Heart left ventricle (tissue), 16 donors: Measurements from ENCODE around the gene APEH. TPM values are rescaled to one million over a fixed set of nuclear protein-coding genes. Genes with fewer than 3 reads are reported as not detected.

ENCODE experiments used
- ATAC-seq, 4 donors: fragments of 200-7000 bp; cut with Tn5 transposase; one replicate each; pipeline ENCODE4 v1.9.1; 2020 to 2022; ENCODE audit warnings: moderate library complexity in 4 of 4, mild to moderate bottlenecking in 3 of 4, moderate number of reproducible peaks in 1 of 4
- DNase-seq, 5 donors: peaks; one replicate each; pipeline ENCODE4 v3.0.0-alpha.2; 2020
- H3K27ac ChIP-seq, 12 donors: fragments of 200-600 bp; sonication (generic) in 4 of 12; one replicate each; pipeline versions ENCODE4 v1.5.0 to v1.8.0; 2016 to 2022; ENCODE audit warnings: mild to moderate bottlenecking in 2 of 12
- H3K27me3 ChIP-seq, 9 donors: fragments of 200-600 bp; sonication (generic) in 2 of 9; one replicate each; pipeline versions ENCODE4 v1.5.1 to v1.8.0; 2016 to 2022; ENCODE audit warnings: mild to moderate bottlenecking in 3 of 9
- H3K36me3 ChIP-seq, 9 donors: fragments of 200-600 bp; sonication (generic) in 2 of 9; one replicate each; pipeline versions ENCODE4 v1.5.0 to v1.8.0; 2018 to 2022; ENCODE audit warnings: mild to moderate bottlenecking in 2 of 9
- H3K4me1 ChIP-seq, 12 donors: fragments of 200-600 bp; sonication (generic) in 4 of 12; one replicate each; pipeline versions ENCODE4 v1.5.0 to v1.8.0; 2016 to 2022; ENCODE audit warnings: mild to moderate bottlenecking in 3 of 12
- H3K4me3 ChIP-seq, 12 donors: fragments of 200-600 bp; sonication (generic) in 4 of 12; one replicate each; pipeline versions ENCODE4 v1.5.0 to v1.8.0; 2017 to 2022; ENCODE audit warnings: mild to moderate bottlenecking in 9 of 12, moderate library complexity in 4 of 12
- H3K9me3 ChIP-seq, 12 donors: fragments of 200-600 bp; sonication (generic) in 4 of 12; one replicate each; pipeline versions ENCODE4 v1.5.0 to v1.8.0; 2016 to 2022; ENCODE audit warnings: mild to moderate bottlenecking in 1 of 12
- POLR2A ChIP-seq, 2 donors: fragments of 450-650 bp; IDR thresholded peaks; one replicate each; pipeline ENCODE4 v1.6.1; 2017; ENCODE audit warnings: antibody characterized with exemption in 2 of 2, mild to moderate bottlenecking in 2 of 2, moderate library complexity in 2 of 2
- WGBS, 4 donors: extraction: QIAGEN DNeasy Blood & Tissue Kit in 2 of 4; methylation state at CpG; one replicate each; pipeline versions ENCODE4 v1.1.5 to v1.1.7; 2013 to 2018; 5-methylcytosine and 5-hydroxymethylcytosine counted together
- intact Hi-C, 10 donors: fragments of 100-400 bp; cut with DNase I; formaldehyde crosslinking; loops; one replicate each; pipeline versions ENCODE4 v1.11.1 to v1.14.2; 2022
- polyA plus RNA-seq, 2 donors: library from polyadenylated mRNA; stranded (reverse); fragments of 200-250 nt; gene quantifications; one replicate each; pipeline ENCODE4 v1.2.3, GENCODE V29; 2013
- total RNA-seq, 9 donors: library from RNA; depleted of rRNA in 2 of 9; stranded (reverse); fragments of >200 nt in 2 of 9; fragmentation: NEBNext Ultra II Directional in 3 of 9; extraction: Animal tissue kit (Norgen Biotek cat#: 25700) in 3 of 9; gene quantifications; one replicate each; pipeline versions ENCODE4 v1.1.0 to v1.2.4, GENCODE V29; 2016 to 2023
- TF ChIP-seq, protein P1 (sequence below), 12 donors: fragments of 200-600 bp; sonication (generic) in 4 of 12; IDR thresholded peaks; one replicate each; pipeline versions ENCODE4 v1.5.0 to v1.8.0; 2018 to 2022; ENCODE audit warnings: antibody characterized with exemption in 12 of 12, mild to moderate bottlenecking in 5 of 12
- donor health status: ischemic (EF 13 %, LVEDD 7.1; RV severe dilation, severe dysfunction).
- donor health status: healthy with polysubstance abuse.
- donor health status: DM: no; HTN: yes; CAD: no.
- donor health status: DM: no; HTN: no; CAD: no.
- donor health status: ischemic (EF 25% LVEDD 6.9; RV normal size, moderate dysfunction).
- donor health status: ischemic (EF 25% LVEDD 5.7; RV mildly dilated, moderate dysfunction).
- donor health status: healthy.
- donor health status: DM: yes; HTN: yes; CAD: no.
- donor health status: ischemic (EF 35%, LVEDD 5.7; RV mildly dilated, moderate dysfunction).
- donor health status: nonischemic (EF 11% LVEDD 7.7; RV severe dilation, severe dysfunction).
- donor health status: DM: yes; HTN: yes; CAD: no.
- donor health status: PGD.
- donor health status: ischemic (EF 29% LVEDD 5.4; RV normal size, mild dysfunction).
- donor health status: nonischemic (EF 23%, LVEDD 6.1; RV moderate dilation, normal function).

The APEH gene
- total and polyA plus RNA-seq, 11 donors, result 18.3 to 136 (median 102) TPM

DNA sequence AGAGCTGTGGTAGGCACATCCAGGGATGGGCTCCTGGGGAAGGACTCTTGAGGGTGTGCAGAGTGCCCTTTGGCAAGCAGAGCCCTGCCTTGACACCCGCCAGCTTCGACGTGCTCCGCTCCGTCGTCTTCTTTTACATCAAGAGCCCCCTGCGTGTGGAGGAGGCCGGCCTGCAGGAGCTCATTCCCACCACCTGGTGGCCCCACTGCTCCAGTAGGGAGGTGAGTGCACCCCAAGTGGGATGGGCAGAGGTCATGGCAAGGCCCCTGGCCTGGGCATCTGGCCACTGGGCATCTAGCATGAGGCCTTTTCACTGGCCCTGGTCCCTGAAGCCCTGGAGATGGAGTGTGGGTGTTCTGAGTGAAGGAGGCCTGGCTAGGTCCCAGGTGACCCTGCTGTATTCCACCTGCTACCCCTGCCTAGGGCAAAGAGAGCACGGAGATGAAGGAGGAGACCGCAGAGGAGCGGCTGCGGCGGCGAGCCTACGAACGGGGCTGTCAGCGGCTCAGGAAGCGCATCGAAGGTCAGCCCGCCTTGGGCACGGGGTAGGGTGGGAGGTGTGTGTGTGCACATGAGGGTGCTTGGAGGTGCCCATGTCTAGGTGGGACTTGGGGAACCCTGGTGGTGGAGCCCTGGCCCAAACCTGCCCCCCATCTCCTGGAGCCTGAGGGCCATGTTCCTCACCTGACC, 27.4 kb downstream of the APEH start:
- no peak for ATAC-seq
- 82 to 96% (median 83%) methylated on average over 13 to 21 of the region's 21 CpGs for WGBS, 4 donors
- peaks cover 0 to 85% (median 53%) of the 10 kb centered on the region in 9 donors for H3K36me3 ChIP-seq

DNA sequence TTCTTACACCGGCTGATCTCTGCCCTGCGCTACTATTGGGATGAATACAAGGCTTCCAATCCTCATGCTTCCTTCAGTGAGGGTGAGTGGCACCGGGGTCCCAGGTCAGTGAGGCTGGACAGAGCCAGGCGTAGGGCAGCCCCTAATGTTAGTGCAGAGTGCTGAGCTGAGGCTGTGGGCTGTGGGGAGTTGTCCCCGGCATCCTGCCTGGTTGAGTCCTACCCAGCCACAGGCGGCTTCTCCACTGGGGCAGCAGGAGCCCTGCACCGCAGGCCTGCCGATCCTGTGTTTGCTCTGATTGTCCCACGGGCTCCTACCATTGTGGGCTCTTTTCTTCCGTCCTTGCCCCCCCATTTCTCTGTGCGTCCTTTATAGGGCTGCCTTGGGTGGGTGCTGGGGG, 28.5 kb downstream of the APEH start:
- 91 to 96% (median 94%) methylated on average over 8 to 11 of the region's 11 CpGs for WGBS, 4 donors
- intact Hi-C loops, result loop anchor here in 5 of 10 donors (2.0 to 10.0 kb wide), 8 partner anchors 135 to 212 kb away; partner anchors contain the start of gene MST1R (in 2 of the 5)
- Histone ChIP-seq H3K9me3 (no peaks in the 10 kb centered on the region), H3K4me1 (peaks cover 0 to 24% (median 4%) of the 10 kb centered on the region in 12 donors), H3K27ac (no peak overlapping the region), H3K27me3 (no peaks in the 10 kb centered on the region), H3K4me3 (no peak overlapping the region), H3K36me3 (peaks cover 0 to 90% (median 60%) of the 10 kb centered on the region in 9 donors)
- no peak for DNase-seq
- ATAC-seq, result no peak
- TF ChIP-seq POLR2A (IDR thresholded peaks at IDR 0.05), result no peak
- TF ChIP-seq, protein P1, sequence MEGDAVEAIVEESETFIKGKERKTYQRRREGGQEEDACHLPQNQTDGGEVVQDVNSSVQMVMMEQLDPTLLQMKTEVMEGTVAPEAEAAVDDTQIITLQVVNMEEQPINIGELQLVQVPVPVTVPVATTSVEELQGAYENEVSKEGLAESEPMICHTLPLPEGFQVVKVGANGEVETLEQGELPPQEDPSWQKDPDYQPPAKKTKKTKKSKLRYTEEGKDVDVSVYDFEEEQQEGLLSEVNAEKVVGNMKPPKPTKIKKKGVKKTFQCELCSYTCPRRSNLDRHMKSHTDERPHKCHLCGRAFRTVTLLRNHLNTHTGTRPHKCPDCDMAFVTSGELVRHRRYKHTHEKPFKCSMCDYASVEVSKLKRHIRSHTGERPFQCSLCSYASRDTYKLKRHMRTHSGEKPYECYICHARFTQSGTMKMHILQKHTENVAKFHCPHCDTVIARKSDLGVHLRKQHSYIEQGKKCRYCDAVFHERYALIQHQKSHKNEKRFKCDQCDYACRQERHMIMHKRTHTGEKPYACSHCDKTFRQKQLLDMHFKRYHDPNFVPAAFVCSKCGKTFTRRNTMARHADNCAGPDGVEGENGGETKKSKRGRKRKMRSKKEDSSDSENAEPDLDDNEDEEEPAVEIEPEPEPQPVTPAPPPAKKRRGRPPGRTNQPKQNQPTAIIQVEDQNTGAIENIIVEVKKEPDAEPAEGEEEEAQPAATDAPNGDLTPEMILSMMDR (IDR thresholded peaks at IDR 0.05), result no peak

More for the DNA sequence above, 27.4 kb downstream of the APEH start:
- H3K27ac ChIP-seq, result no peak overlapping the region
- no peaks in the 10 kb centered on the region for H3K27me3 ChIP-seq
- H3K4me1 ChIP-seq, result peaks cover 0 to 24% (median 4%) of the 10 kb centered on the region in 12 donors
- intact Hi-C loops, result loop anchor here in 5 of 10 donors (2.0 to 10.0 kb wide), 8 partner anchors 136 to 213 kb away; partner anchors contain the start of gene MST1R (in 2 of the 5)
- no peak for DNase-seq
- no peak overlapping the region for H3K4me3 ChIP-seq
- TF ChIP-seq, protein P1 (IDR thresholded peaks at IDR 0.05), result peak in 8 of 12 donors; percentile 12 to 48 (median 31)
- TF ChIP-seq POLR2A (IDR thresholded peaks at IDR 0.05), result no peak
- no peaks in the 10 kb centered on the region for H3K9me3 ChIP-seq

DNA sequence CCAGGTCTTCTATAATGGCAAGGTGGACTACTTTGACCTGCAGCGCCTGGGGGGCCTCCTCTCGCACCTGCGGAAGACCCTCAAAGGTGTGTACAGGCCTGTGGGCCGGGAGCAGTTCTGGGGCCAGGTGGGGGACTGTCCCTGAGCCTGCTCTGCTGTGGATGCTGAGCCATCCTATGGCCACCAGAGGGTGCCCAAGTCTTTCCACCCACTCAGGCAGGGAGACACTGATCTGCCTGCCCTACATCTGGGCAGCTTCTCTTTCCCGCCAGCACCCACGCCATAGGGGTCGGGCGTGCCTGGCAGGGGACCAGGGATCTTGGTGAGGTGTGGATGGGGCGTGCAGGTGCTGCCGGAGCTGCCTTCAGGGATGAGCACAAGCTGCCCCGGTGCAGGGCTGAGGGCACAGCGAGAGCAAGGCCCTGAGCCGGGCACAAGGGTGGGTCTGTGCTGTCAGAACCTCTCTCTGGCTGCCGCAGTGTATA, 29.3 kb downstream of the APEH start:
- TF ChIP-seq, protein P1 (IDR thresholded peaks at IDR 0.05), result peak; percentile 59 to 80 (median 74)
- no peak for TF ChIP-seq POLR2A (IDR thresholded peaks at IDR 0.05)
- Histone ChIP-seq H3K4me3 (no peak overlapping the region), H3K27me3 (no peaks in the 10 kb centered on the region), H3K9me3 (no peaks in the 10 kb centered on the region), H3K27ac (no peak overlapping the region), H3K4me1 (peaks cover 0 to 21% (median 4%) of the 10 kb centered on the region in 12 donors), H3K36me3 (peaks cover 0 to 88% (median 59%) of the 10 kb centered on the region in 9 donors)
- intact Hi-C loops, result loop anchor here in 5 of 10 donors (2.0 to 10.0 kb wide), 8 partner anchors 134 to 211 kb away; partner anchors contain the start of gene MST1R (in 2 of the 5)
- peak; percentile 34 to 78 (median 64) for ATAC-seq
- 58 to 79% (median 62%) methylated on average over 7 to 14 of the region's 14 CpGs for WGBS, 4 donors
- DNase-seq, result peak in 3 of 5 donors; percentile 56 to 64 (median 56)

DNA sequence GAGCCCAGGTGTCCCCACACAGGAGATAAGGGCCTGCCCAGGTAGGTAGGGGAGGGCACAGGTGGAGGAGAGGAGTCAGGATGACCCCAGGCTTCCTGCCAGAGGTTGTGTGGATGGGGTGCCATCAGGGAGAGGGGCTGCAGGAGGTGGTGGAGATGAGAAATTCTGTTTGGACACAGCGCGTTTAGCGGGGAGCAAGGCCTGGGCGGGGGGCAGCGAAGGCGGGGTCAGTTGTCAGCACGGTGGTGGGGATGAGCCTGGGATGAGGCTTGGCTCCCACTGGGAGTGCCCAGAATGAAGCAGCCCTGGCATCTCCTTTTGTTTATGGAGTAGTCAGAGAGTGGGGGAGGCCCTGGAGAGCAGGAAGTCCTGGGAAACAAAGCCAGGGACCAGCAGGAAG, 29.8 kb downstream of the APEH start:
- 88 to 91% (median 89%) methylated on average over 7 of the region's 7 CpGs for WGBS, 4 donors
- Histone ChIP-seq H3K36me3 (peaks cover 0 to 85% (median 55%) of the 10 kb centered on the region in 9 donors), H3K4me1 (peaks cover 0 to 16% (median 2%) of the 10 kb centered on the region in 12 donors), H3K27me3 (no peaks in the 10 kb centered on the region), H3K27ac (no peak overlapping the region), H3K9me3 (no peaks in the 10 kb centered on the region), H3K4me3 (no peak overlapping the region)
- intact Hi-C loops, result loop anchor here in 7 of 10 donors (2.0 to 10.0 kb wide), 10 partner anchors 133 to 211 kb away; partner anchors contain the start of gene MST1R (in 2 of the 7)
- ATAC-seq (no peak), DNase-seq (no peak)
- no peak for TF ChIP-seq POLR2A (IDR thresholded peaks at IDR 0.05)
- TF ChIP-seq, protein P1 (IDR thresholded peaks at IDR 0.05), result no peak
